ENCODE results near the gene CASQ1.

CASQ1 gene

GRCh38 chr1:160225345-160225744, 35.0 kb downstream of the CASQ1 start:
- Histone ChIP-seq H3K4me1 (ENCODE audit: control insufficient read depth, insufficient read depth, low read length) (no peaks in the 10 kb centered on the region), H3K27ac (ENCODE audit: extremely low read depth, low read depth, low read length) (no peak overlapping the region), H3K4me3 (ENCODE audit: low read depth, low read length) (no peak overlapping the region), H3K9me3 (ENCODE audit: control insufficient read depth, insufficient read depth, low read depth, low read length) (no peaks in the 10 kb centered on the region), H3K36me3 (ENCODE audit: control insufficient read depth in 2 of 2, insufficient read depth in 1 of 2, low read length in 2 of 2) (peaks cover 64 to 99% of the 10 kb centered on the region in 2 experiments)
- ChIA-PET POLR2A (interaction anchor here (0.9 kb wide), 1 partner anchor 28 kb away, joined by 4 read pairs; no protein-coding TSS in a partner anchor), CTCF (interaction anchor here (0.6 to 2.5 kb wide), 6 partner anchors 16 to 140 kb away, joined by 3 to 6 read pairs (median 4); no protein-coding TSS in a partner anchor)
- no peak for TF ChIP-seq ZNF274 (IDR thresholded peaks at IDR 0.05; ENCODE audit: low read length)
- no peak for TF ChIP-seq ZNF274 (tag by site-specific recombination; IDR thresholded peaks at IDR 0.05; ENCODE audit: borderline replicate concordance)
- TF ChIP-seq ZNF23 (tag by site-specific recombination; IDR thresholded peaks at IDR 0.05; ENCODE audit: borderline replicate concordance), result no peak
- TF ChIP-seq ZNF394 (tag by site-specific recombination; IDR thresholded peaks at IDR 0.05; ENCODE audit: borderline replicate concordance), result no peak
- TF ChIP-seq ZNF514 (tag by site-specific recombination; IDR thresholded peaks at IDR 0.05), result no peak
- TF ChIP-seq REPIN1 (tag by site-specific recombination; IDR thresholded peaks at IDR 0.05; ENCODE audit: low read depth), result no peak

- Histone ChIP-seq H3K4me3 (ENCODE audit: low read depth, low read length) (no peak overlapping the region), H3K4me1 (ENCODE audit: control insufficient read depth, insufficient read depth, low read length) (no peaks in the 10 kb centered on the region), H3K9me3 (ENCODE audit: control insufficient read depth, insufficient read depth, low read depth, low read length) (no peaks in the 10 kb centered on the region), H3K36me3 (ENCODE audit: control insufficient read depth in 2 of 2, insufficient read depth in 1 of 2, low read length in 2 of 2) (peaks cover 70 to 99% of the 10 kb centered on the region in 2 experiments), H3K27ac (ENCODE audit: extremely low read depth, low read depth, low read length) (no peak overlapping the region)
- POLR2A ChIA-PET, result interaction anchor here (1.1 kb wide), 1 partner anchor 22 kb away, joined by 3 read pairs; no protein-coding TSS in a partner anchor
- TF ChIP-seq INSM2 (tag by site-specific recombination; IDR thresholded peaks at IDR 0.05) (no peak), ZNF140 (tag by site-specific recombination; IDR thresholded peaks at IDR 0.05) (no peak), KLF8 (tag by site-specific recombination; IDR thresholded peaks at IDR 0.05) (no peak), ZNF433 (tag by site-specific recombination; IDR thresholded peaks at IDR 0.05; ENCODE audit: low read depth) (no peak), ZSCAN30 (tag by site-specific recombination; IDR thresholded peaks at IDR 0.05) (no peak), ZNF626 (tag by site-specific recombination; IDR thresholded peaks at IDR 0.05) (no peak), ZNF121 (tag by site-specific recombination; IDR thresholded peaks at IDR 0.05) (no peak), KLF7 (tag by site-specific recombination; IDR thresholded peaks at IDR 0.05; ENCODE audit: borderline replicate concordance) (no peak), ZNF747 (tag by site-specific recombination; IDR thresholded peaks at IDR 0.05) (no peak), REST (tag by site-specific recombination; IDR thresholded peaks at IDR 0.05) (no peak), ZNF707 (tag by site-specific recombination; IDR thresholded peaks at IDR 0.05) (no peak), KLF16 (tag by site-specific recombination; IDR thresholded peaks at IDR 0.05) (no peak), KLF17 (tag by site-specific recombination; IDR thresholded peaks at IDR 0.05) (no peak), ZNF248 (tag by site-specific recombination; IDR thresholded peaks at IDR 0.05) (no peak), ZNF416 (tag by site-specific recombination; IDR thresholded peaks at IDR 0.05) (no peak), ZNF354C (tag by site-specific recombination; IDR thresholded peaks at IDR 0.05; ENCODE audit: borderline replicate concordance, low read depth) (no peak), ZNF132 (tag by site-specific recombination; IDR thresholded peaks at IDR 0.05; ENCODE audit: borderline replicate concordance) (no peak), ZBTB49 (tag by site-specific recombination; IDR thresholded peaks at IDR 0.05; ENCODE audit: low read depth) (no peak)
- CTCF ChIA-PET, result interaction anchor here (1.0 to 2.5 kb wide), 4 partner anchors 18 to 125 kb away, joined by 3 to 6 read pairs (median 6); no protein-coding TSS in a partner anchor
Measured at GRCh38 chr1:160226623-160227022, 36.2 kb downstream of the CASQ1 start.

Measured in HEK293 (cell line).